ENCODE measurements around the gene NEGR1.

The NEGR1 gene

GRCh38 chr1:71762514-71763255, 519.7 kb downstream of the NEGR1 start:
- no peak for TF ChIP-seq CTCF (IDR thresholded peaks at IDR 0.05; ENCODE audit: low read depth, low read length, missing control alignments)
- no peak for DNase-seq (ENCODE audit: low read depth)
- H3K4me3 ChIP-seq (ENCODE audit: low read depth, low read length): no peak overlapping the region

- no peak for DNase-seq (ENCODE audit: low read depth)
- no peak overlapping the region for H3K4me3 ChIP-seq (ENCODE audit: low read depth, low read length)
- TF ChIP-seq CTCF (IDR thresholded peaks at IDR 0.05; ENCODE audit: low read depth, low read length, missing control alignments): no peak
Observed at GRCh38 chr1:71755441-71755840, 526.9 kb downstream of the NEGR1 start.

- no peak overlapping the region for H3K4me3 ChIP-seq (ENCODE audit: low read depth, low read length)
- DNase-seq (ENCODE audit: low read depth): no peak
- TF ChIP-seq CTCF (IDR thresholded peaks at IDR 0.05; ENCODE audit: low read depth, low read length, missing control alignments): no peak
Observed at GRCh38 chr1:71753746-71754145, 528.6 kb downstream of the NEGR1 start.

- DNase-seq (ENCODE audit: low read depth): no peak
- TF ChIP-seq CTCF (IDR thresholded peaks at IDR 0.05; ENCODE audit: low read depth, low read length, missing control alignments): no peak
- no peak overlapping the region for H3K4me3 ChIP-seq (ENCODE audit: low read depth, low read length)
Observed at GRCh38 chr1:71745326-71745725, 537.0 kb downstream of the NEGR1 start.

- H3K4me3 ChIP-seq (ENCODE audit: low read depth, low read length): no peak overlapping the region
- no peak for DNase-seq (ENCODE audit: low read depth)
- no peak for TF ChIP-seq CTCF (IDR thresholded peaks at IDR 0.05; ENCODE audit: low read depth, low read length, missing control alignments)
Observed at GRCh38 chr1:71743862-71744261, 538.5 kb downstream of the NEGR1 start.

GRCh38 chr1:71738910-71739309, 543.4 kb downstream of the NEGR1 start:
- no peak overlapping the region for H3K4me3 ChIP-seq (ENCODE audit: low read depth, low read length)
- TF ChIP-seq CTCF (IDR thresholded peaks at IDR 0.05; ENCODE audit: low read depth, low read length, missing control alignments): no peak
- DNase-seq (ENCODE audit: low read depth): no peak

GRCh38 chr1:71738256-71738655, 544.1 kb downstream of the NEGR1 start:
- DNase-seq (ENCODE audit: low read depth): no peak
- no peak for TF ChIP-seq CTCF (IDR thresholded peaks at IDR 0.05; ENCODE audit: low read depth, low read length, missing control alignments)

More at GRCh38 chr1:71738256-71738655, 544.1 kb downstream of the NEGR1 start:
- H3K4me3 ChIP-seq (ENCODE audit: low read depth, low read length): no peak overlapping the region
